IMR-90 (cell line): ENCODE results near the gene MACO1. TPM values are rescaled to one million over a fixed set of nuclear protein-coding genes. Genes with fewer than 3 reads are reported as not detected.

Experiments
- ATAC-seq: fragments of 200-7000 bp; cut with Tn5 transposase; 2 replicates; pipeline ENCODE4 v1.9.1; 2020; ENCODE audit warnings: low read depth, mild to moderate bottlenecking, moderate library complexity
- BruUV-seq: library from RNA; stranded (reverse); fragments of 400-500 nt; replicated peaks from 2 replicates; lab custom pipeline; 2021; lab: Mats Ljungman, UMichigan
- CTCF ChIA-PET: fragments of 300-600 bp; formaldehyde crosslinking; extraction: SDS; loops from one replicate; lab custom pipeline; 2021; ENCODE audit warnings: antibody characterized with exemption; lab: Yijun Ruan, JAX
- POLR2A ChIA-PET: fragments of 300-600 bp; sonication (Branson Sonifier 250); formaldehyde crosslinking; loops from one replicate; lab custom pipeline; 2022; ENCODE audit warnings: antibody characterized with exemption; ENCODE audit not compliant: unreplicated experiment; lab: Charles Lee
- DNase-seq: peaks from one replicate; pipeline ENCODE4 v3.0.0; 2013
- H2AFZ ChIP-seq: replicated peaks from 2 replicates; pipeline ENCODE3; 2013; ENCODE audit warnings: low read length, mild to moderate bottlenecking; ENCODE audit not compliant: poor library complexity
- H2AK5ac ChIP-seq: 2 replicates; pipeline ENCODE4 v1.6.1; 2013; ENCODE audit warnings: low read depth, low read length, inconsistent platforms
- H2AK9ac ChIP-seq: replicated peaks from 2 replicates; pipeline ENCODE3; 2013; ENCODE audit warnings: mild to moderate bottlenecking, low read depth, low read length, moderate library complexity; ENCODE audit not compliant: poor library complexity
- H2BK120ac ChIP-seq: 2 replicates; pipeline ENCODE4 v1.6.1; 2013; ENCODE audit warnings: low read depth, low read length, inconsistent platforms
- H2BK15ac ChIP-seq: 3 replicates; pipeline ENCODE4 v1.6.1; 2013; ENCODE audit warnings: low read depth, low read length, inconsistent platforms
- H2BK20ac ChIP-seq: 2 replicates; pipeline ENCODE4 v1.6.1; 2013; ENCODE audit warnings: low read depth, mild to moderate bottlenecking, inconsistent platforms, low read length, moderate library complexity
- H2BK5ac ChIP-seq: 2 replicates; pipeline ENCODE4 v1.6.1; 2013; ENCODE audit warnings: mild to moderate bottlenecking, low read depth, low read length, inconsistent platforms; ENCODE audit not compliant: poor library complexity, severe bottlenecking
- H3K14ac ChIP-seq: replicated peaks from 2 replicates; pipeline ENCODE4 v1.6.1; 2013; ENCODE audit warnings: low read depth, low read length, inconsistent platforms
- H3K18ac ChIP-seq: 2 replicates; pipeline ENCODE4 v1.6.1; 2013; ENCODE audit warnings: low read depth, low read length, control low read depth
- H3K23ac ChIP-seq: 2 replicates; pipeline ENCODE4 v1.6.1; 2013; ENCODE audit warnings: low read depth, low read length, inconsistent platforms
- H3K27ac ChIP-seq: 2 replicates; pipeline ENCODE4 v1.5.1; 2013; ENCODE audit warnings: mild to moderate bottlenecking, control low read depth, low read length; ENCODE audit not compliant: insufficient read depth
- H3K27me3 ChIP-seq: 2 replicates; pipeline ENCODE4 v1.6.1; 2013; ENCODE audit warnings: low read length; ENCODE audit not compliant: control insufficient read depth, insufficient read depth
- H3K36me3 ChIP-seq: 2 replicates; pipeline ENCODE4 v1.6.1; 2013; ENCODE audit warnings: low read length, mixed read lengths; ENCODE audit not compliant: control insufficient read depth, insufficient read depth
- H3K4ac ChIP-seq: 2 replicates; pipeline ENCODE4 v1.6.1; 2013; ENCODE audit warnings: low read depth, low read length, inconsistent platforms
- H3K4me1 ChIP-seq: 2 replicates; pipeline ENCODE4 v1.6.1; 2013; ENCODE audit warnings: low read length, mixed read lengths; ENCODE audit not compliant: control insufficient read depth, insufficient read depth
- H3K4me2 ChIP-seq: 2 replicates; pipeline ENCODE4 v1.6.1; 2013; ENCODE audit warnings: low read depth, mild to moderate bottlenecking, control low read depth, low read length, moderate library complexity
- H3K4me3 ChIP-seq: 2 replicates; pipeline ENCODE4 v1.5.1; 2013; ENCODE audit warnings: low read depth, mild to moderate bottlenecking, control low read depth, low read length, moderate library complexity; ENCODE audit not compliant: insufficient read depth
- H3K56ac ChIP-seq: 2 replicates; pipeline ENCODE4 v1.6.1; 2013; ENCODE audit warnings: low read length, inconsistent platforms; ENCODE audit not compliant: insufficient read depth; ENCODE audit errors: extremely low read depth
- H3K79me1 ChIP-seq, 2 experiments: 2 replicates each; pipeline ENCODE4 v1.6.1; 2013; ENCODE audit warnings: low read length in 2 of 2, inconsistent platforms in 1 of 2, low read depth in 1 of 2
- H3K9ac ChIP-seq: 2 replicates; pipeline ENCODE4 v1.6.1; 2013; ENCODE audit warnings: low read depth, low read length, control low read depth
- H3K9me1 ChIP-seq: 2 replicates; pipeline ENCODE4 v1.6.1; 2013; ENCODE audit warnings: low read length, inconsistent platforms; ENCODE audit not compliant: insufficient read depth
- H3K9me3 ChIP-seq: 2 replicates; pipeline ENCODE4 v1.6.1; 2013; ENCODE audit warnings: low read length; ENCODE audit not compliant: control insufficient read depth, insufficient read depth
- H4K20me1 ChIP-seq: 2 replicates; pipeline ENCODE4 v1.6.1; 2013; ENCODE audit warnings: low read length, inconsistent platforms; ENCODE audit not compliant: insufficient read depth
- H4K5ac ChIP-seq: 2 replicates; pipeline ENCODE4 v1.6.1; 2013; ENCODE audit warnings: mild to moderate bottlenecking, low read depth, low read length, control low read depth
- H4K8ac ChIP-seq, 2 experiments: 2 replicates each; pipeline ENCODE4 v1.6.1; 2013; ENCODE audit warnings: low read depth in 2 of 2, low read length in 2 of 2, control low read depth in 1 of 2, inconsistent platforms in 1 of 2
- H4K91ac ChIP-seq: 2 replicates; pipeline ENCODE4 v1.6.1; 2013; ENCODE audit warnings: low read depth, low read length, inconsistent platforms; ENCODE audit not compliant: insufficient read depth
- ELK1 ChIP-seq: fragments of 150-350 bp; IDR thresholded peaks from 2 replicates; pipeline ENCODE4 v1.6.1; 2016; ENCODE audit warnings: low read depth, mild to moderate bottlenecking, low read length, moderate library complexity, borderline replicate concordance
- MAZ ChIP-seq: IDR thresholded peaks from 2 replicates; pipeline ENCODE4 v1.6.1; 2012; ENCODE audit warnings: low read depth, mild to moderate bottlenecking, low read length, improper control_type of control experiment, moderate library complexity, borderline replicate concordance
- WGBS, 2 experiments: methylation state at CpG; one replicate each; pipeline versions ENCODE4 v1.1.5 to v1.1.7; 2013; ENCODE audit warnings: missing lambda C conversion rate in 2 of 2; ENCODE audit not compliant: insufficient read length in 1 of 2; ENCODE audit errors: extremely low coverage in 2 of 2; 5-methylcytosine and 5-hydroxymethylcytosine counted together
- dilution Hi-C: fragments of 300-500 bp; cut with HindIII; formaldehyde crosslinking; loops from one replicate; pipeline ENCODE4 v1.14.3; 2018; ENCODE audit warnings: low sequenced_read_pairs; ENCODE audit not compliant: unreplicated experiment
- in situ Hi-C: fragments of 300-500 bp; cut with MboI; formaldehyde crosslinking; loops from 3 replicates; pipeline ENCODE4 v1.14.3; 2019; ENCODE audit warnings: low sequenced_read_pairs, inconsistent platforms, mixed read lengths
- intact Hi-C: fragments of 100-400 bp; cut with micrococcal nuclease; formaldehyde crosslinking; loops from 2 replicates; pipeline ENCODE4 v1.10.0; 2022
- polyA plus RNA-seq, 3 experiments: library from polyadenylated mRNA; depleted of rRNA; stranded (reverse); fragments of >200 nt; gene quantifications; 2 replicates each; pipeline ENCODE4 v1.2.3, GENCODE V29; 2012; ENCODE audit warnings: low replicate concordance in 1 of 3
- total RNA-seq: library from RNA; depleted of rRNA; stranded (reverse); fragments of >200 nt; gene quantifications from 2 replicates; pipeline ENCODE4 v1.2.3, GENCODE V29; 2012

MACO1 gene
- total and polyA plus RNA-seq, 2 of the 4 experiments (the other 2 are of a cell fraction) = 6.8 to 12.7 TPM

- intact Hi-C loops (loop anchor here (5.0 to 10.0 kb wide), 4 partner anchors 90 to 280 kb away; partner anchors contain the start of gene MACO1), in situ Hi-C loops (loop anchor here (10.0 to 25.0 kb wide), 2 partner anchors 110 to 237 kb away; partner anchors contain the start of gene RHCE), dilution Hi-C loops (no loop called here)
- H2BK120ac ChIP-seq = no peak overlapping the region
- H3K4me1 ChIP-seq = no peaks in the 10 kb centered on the region; the same call in 1 of the 2 replicates
- no peak overlapping the region for H2AK9ac ChIP-seq
- H3K9me1 ChIP-seq = peaks cover 6% of the 10 kb centered on the region; the same call in 1 of the 2 replicates
- TF ChIP-seq MAZ (no peak), ELK1 (no peak)
- no peaks in the 10 kb centered on the region for H3K36me3 ChIP-seq
- H2AFZ ChIP-seq = no peak overlapping the region
- H2BK15ac ChIP-seq = no peak overlapping the region
- no peak overlapping the region for H4K8ac ChIP-seq
- H4K20me1 ChIP-seq = no peaks in the 10 kb centered on the region
- H3K4me3 ChIP-seq = no peak overlapping the region
- ChIA-PET CTCF (interaction anchor here (0.6 kb wide), 1 partner anchor 93 kb away, joined by 3 read pairs; no protein-coding TSS in a partner anchor), POLR2A (no interaction called here)
- no peak overlapping the region for H3K23ac ChIP-seq
- H3K4ac ChIP-seq = no peak overlapping the region
- H3K27ac ChIP-seq = no peak overlapping the region
- peaks cover 19% of the 10 kb centered on the region for H3K27me3 ChIP-seq
- no CpG with 5 or more reads among the region's 5 CpGs for WGBS, 2 experiments
- no peak overlapping the region for H3K9ac ChIP-seq
- H2BK20ac ChIP-seq = no peak overlapping the region
- no peak overlapping the region for H2AK5ac ChIP-seq
- no peak overlapping the region for H2BK5ac ChIP-seq
- DNase-seq (no peak), ATAC-seq (no peak)
- no TSS peak for BruUV-seq
- H4K91ac ChIP-seq = no peak overlapping the region
- H3K56ac ChIP-seq = no peak overlapping the region
- H3K18ac ChIP-seq = no peak overlapping the region
- H4K5ac ChIP-seq = no peak overlapping the region
- no peak overlapping the region for H3K14ac ChIP-seq
- H3K9me3 ChIP-seq = peaks cover 9% of the 10 kb centered on the region
- H3K79me1 ChIP-seq = no peaks in the 10 kb centered on the region
- H3K4me2 ChIP-seq = no peak overlapping the region
These were observed 91.4 kb downstream of the MACO1 start for GRCh38 chr1:25522031-25522655.
